OCI-LY7 (cell line): ENCODE data around the gene ACTA2. TPM values are rescaled to one million over a fixed set of nuclear protein-coding genes. Genes with fewer than 3 reads are reported as not detected.

ENCODE experiments used
- BruUV-seq: library from RNA; stranded (reverse); fragments of 400-500 nt; replicated peaks from 2 replicates; lab custom pipeline; 2021; lab: Mats Ljungman, UMichigan
- CTCF ChIA-PET: fragments of 300-600 bp; sonication (Branson Sonifier 250); formaldehyde crosslinking; loops from one replicate; lab custom pipeline; 2022; ENCODE audit warnings: antibody characterized with exemption; ENCODE audit not compliant: unreplicated experiment; lab: Charles Lee
- POLR2A ChIA-PET: fragments of 300-600 bp; sonication (Branson Sonifier 250); formaldehyde crosslinking; loops from one replicate; lab custom pipeline; 2022; ENCODE audit warnings: antibody characterized with exemption; lab: Charles Lee
- DNase-seq: peaks from one replicate; pipeline ENCODE4 v3.0.0-alpha.2; 2015; ENCODE audit warnings: low spot score
- H2AFZ ChIP-seq: fragments of 200-600 bp; sonication (generic), shearing (Covaris generic); 2 replicates; pipeline ENCODE4 v1.6.1; 2014; ENCODE audit warnings: mild to moderate bottlenecking, antibody characterized with exemption, low read length, moderate library complexity
- H3K27ac ChIP-seq: fragments of 200-600 bp; sonication (generic); 2 replicates; pipeline ENCODE4 v1.5.1; 2014; ENCODE audit warnings: mixed run types, low read depth, mild to moderate bottlenecking, moderate library complexity, low read length, inconsistent platforms; ENCODE audit not compliant: poor library complexity, severe bottlenecking
- H3K36me3 ChIP-seq: fragments of 200-600 bp; sonication (generic); 2 replicates; pipeline ENCODE4 v1.6.1; 2014; ENCODE audit warnings: mild to moderate bottlenecking, antibody characterized with exemption, low read length, moderate library complexity, mixed read lengths; ENCODE audit not compliant: insufficient read depth
- H3K4me1 ChIP-seq: fragments of 200-600 bp; sonication (generic); 2 replicates; pipeline ENCODE4 v1.5.1; 2014; ENCODE audit warnings: mild to moderate bottlenecking, low read length; ENCODE audit not compliant: insufficient read depth, poor library complexity, severe bottlenecking
- H3K4me2 ChIP-seq: fragments of 200-600 bp; sonication (generic); 2 replicates; pipeline ENCODE4 v1.6.1; 2014; ENCODE audit warnings: mild to moderate bottlenecking, low read length
- H3K4me3 ChIP-seq: fragments of 200-600 bp; sonication (generic); 2 replicates; pipeline ENCODE4 v1.5.1; 2014; ENCODE audit warnings: mild to moderate bottlenecking, low read depth, low read length; ENCODE audit not compliant: poor library complexity, severe bottlenecking
- H3K79me2 ChIP-seq: fragments of 200-600 bp; sonication (generic); 2 replicates; pipeline ENCODE4 v1.6.1; 2016; ENCODE audit warnings: low read depth, mild to moderate bottlenecking, low read length, moderate library complexity, mixed read lengths; ENCODE audit not compliant: insufficient read depth
- H3K9me2 ChIP-seq: fragments of 200-600 bp; sonication (generic); 2 replicates; pipeline ENCODE4 v1.6.1; 2016; ENCODE audit warnings: mild to moderate bottlenecking, low read length, mixed read lengths; ENCODE audit not compliant: insufficient read depth
- H3K9me3 ChIP-seq: fragments of 200-600 bp; sonication (generic); 2 replicates; pipeline ENCODE4 v1.6.1; 2014; ENCODE audit warnings: mild to moderate bottlenecking, mixed run types, low read length, mixed read lengths
- H4K20me1 ChIP-seq: fragments of 200-600 bp; sonication (generic); 2 replicates; pipeline ENCODE4 v1.6.1; 2014; ENCODE audit warnings: mild to moderate bottlenecking, antibody characterized with exemption, low read length, moderate library complexity, mixed read lengths; ENCODE audit not compliant: insufficient read depth
- EZH2phosphoT487 ChIP-seq: fragments of 200-600 bp; sonication (generic); IDR thresholded peaks from 2 replicates; pipeline ENCODE4 v1.6.1; 2018; ENCODE audit warnings: low read depth, borderline replicate concordance, mild to moderate bottlenecking, mixed run types, antibody characterized with exemption, low read length, moderate library complexity, mixed read lengths
- intact Hi-C: fragments of 100-400 bp; cut with micrococcal nuclease; formaldehyde crosslinking; loops from one replicate; pipeline ENCODE4 v1.10.0; 2022; ENCODE audit not compliant: unreplicated experiment
- total RNA-seq, 2 experiments: library from RNA; depleted of rRNA in 1 of 2; stranded (reverse); fragments of >200 nt in 1 of 2; shearing (Covaris generic) in 1 of 2; gene quantifications; 2 replicates each; pipeline ENCODE4 v1.2.3, GENCODE V29; 2014 to 2022
- TF ChIP-seq, protein P1 (sequence below): fragments of 200-600 bp; sonication (generic); conservative IDR thresholded peaks from 2 replicates; pipeline ENCODE4 v1.5.1; 2014; ENCODE audit warnings: mild to moderate bottlenecking, antibody characterized with exemption, low read length, moderate library complexity, mixed read lengths

The ACTA2 gene
- total RNA-seq, 2 experiments from 2014 or later, result 1.4 to 3.3 TPM

DNA sequence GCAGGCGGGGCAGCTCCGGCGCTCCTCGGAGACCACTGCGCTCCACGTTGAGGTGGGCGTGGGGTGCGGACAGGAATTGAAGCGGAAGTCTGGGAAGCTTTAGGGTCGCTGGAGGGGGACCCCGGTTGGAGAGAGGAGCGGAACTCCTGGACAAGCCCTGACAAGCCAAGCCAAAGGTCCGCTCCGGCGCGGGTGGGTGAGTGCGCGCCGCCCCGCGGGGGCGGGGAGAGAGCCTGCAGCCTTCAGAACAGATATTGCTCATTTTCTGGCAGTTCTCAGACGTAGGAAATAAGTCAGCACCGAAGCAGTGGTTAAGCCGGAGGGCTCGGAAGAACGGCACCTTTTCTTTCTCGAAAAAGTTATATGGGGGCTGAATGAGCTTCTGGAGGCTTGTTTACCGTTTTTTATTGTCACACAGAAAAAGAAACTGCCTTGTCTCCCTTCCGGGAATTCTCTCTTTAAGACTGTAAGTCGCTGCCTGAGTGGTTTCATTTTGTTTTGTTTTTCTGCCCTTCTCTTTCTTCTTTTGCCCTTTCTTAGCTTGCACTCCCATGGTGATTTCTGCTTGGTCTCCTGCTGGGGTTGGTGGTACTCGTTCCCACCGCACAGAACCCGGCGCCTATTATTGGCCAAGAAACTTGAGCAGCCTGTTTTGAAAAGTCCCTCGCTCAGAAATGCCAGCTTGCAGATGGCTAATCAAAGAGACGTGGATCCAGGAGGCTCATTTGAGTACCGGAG is 38.8 kb upstream of the ACTA2 start:
- ChIA-PET CTCF (interaction anchor here (0.6 to 1.6 kb wide), 2 partner anchors 57 to 155 kb away, joined by 3 to 6 read pairs; no protein-coding TSS in a partner anchor), POLR2A (interaction anchor here (0.7 to 6.7 kb wide), 16 partner anchors 9 to 1132 kb away, joined by 3 to 57 read pairs (median 4); partner anchors contain the start of gene STAMBPL1)
- peaks cover 12% of the 10 kb centered on the region; the same call in 1 of the 2 replicates for H3K9me3 ChIP-seq
- peaks cover 43% of the 10 kb centered on the region for H3K79me2 ChIP-seq
- H3K27ac ChIP-seq, result peak overlapping the region; percentile 50
- peaks cover 53% of the 10 kb centered on the region for H3K4me1 ChIP-seq
- peak overlapping the region; percentile 68 for H2AFZ ChIP-seq
- TSS peak; percentile 84 for BruUV-seq
- peak overlapping the region; percentile 84 for H3K4me3 ChIP-seq
- no peaks in the 10 kb centered on the region for H3K36me3 ChIP-seq
- intact Hi-C loops, result loop anchor here (1.0 to 10.0 kb wide), 8 partner anchors 57 to 1897 kb away; partner anchors contain the start of genes ATAD1, GLUD1, KIF20B and PANK1
- TF ChIP-seq, protein P1, sequence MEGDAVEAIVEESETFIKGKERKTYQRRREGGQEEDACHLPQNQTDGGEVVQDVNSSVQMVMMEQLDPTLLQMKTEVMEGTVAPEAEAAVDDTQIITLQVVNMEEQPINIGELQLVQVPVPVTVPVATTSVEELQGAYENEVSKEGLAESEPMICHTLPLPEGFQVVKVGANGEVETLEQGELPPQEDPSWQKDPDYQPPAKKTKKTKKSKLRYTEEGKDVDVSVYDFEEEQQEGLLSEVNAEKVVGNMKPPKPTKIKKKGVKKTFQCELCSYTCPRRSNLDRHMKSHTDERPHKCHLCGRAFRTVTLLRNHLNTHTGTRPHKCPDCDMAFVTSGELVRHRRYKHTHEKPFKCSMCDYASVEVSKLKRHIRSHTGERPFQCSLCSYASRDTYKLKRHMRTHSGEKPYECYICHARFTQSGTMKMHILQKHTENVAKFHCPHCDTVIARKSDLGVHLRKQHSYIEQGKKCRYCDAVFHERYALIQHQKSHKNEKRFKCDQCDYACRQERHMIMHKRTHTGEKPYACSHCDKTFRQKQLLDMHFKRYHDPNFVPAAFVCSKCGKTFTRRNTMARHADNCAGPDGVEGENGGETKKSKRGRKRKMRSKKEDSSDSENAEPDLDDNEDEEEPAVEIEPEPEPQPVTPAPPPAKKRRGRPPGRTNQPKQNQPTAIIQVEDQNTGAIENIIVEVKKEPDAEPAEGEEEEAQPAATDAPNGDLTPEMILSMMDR, result peak; percentile 48
- no peak for TF ChIP-seq EZH2phosphoT487
- H3K9me2 ChIP-seq, result no peaks in the 10 kb centered on the region
- H4K20me1 ChIP-seq, result no peaks in the 10 kb centered on the region
- H3K4me2 ChIP-seq, result peak overlapping the region; percentile 85
- DNase-seq, result peak; percentile 64

DNA sequence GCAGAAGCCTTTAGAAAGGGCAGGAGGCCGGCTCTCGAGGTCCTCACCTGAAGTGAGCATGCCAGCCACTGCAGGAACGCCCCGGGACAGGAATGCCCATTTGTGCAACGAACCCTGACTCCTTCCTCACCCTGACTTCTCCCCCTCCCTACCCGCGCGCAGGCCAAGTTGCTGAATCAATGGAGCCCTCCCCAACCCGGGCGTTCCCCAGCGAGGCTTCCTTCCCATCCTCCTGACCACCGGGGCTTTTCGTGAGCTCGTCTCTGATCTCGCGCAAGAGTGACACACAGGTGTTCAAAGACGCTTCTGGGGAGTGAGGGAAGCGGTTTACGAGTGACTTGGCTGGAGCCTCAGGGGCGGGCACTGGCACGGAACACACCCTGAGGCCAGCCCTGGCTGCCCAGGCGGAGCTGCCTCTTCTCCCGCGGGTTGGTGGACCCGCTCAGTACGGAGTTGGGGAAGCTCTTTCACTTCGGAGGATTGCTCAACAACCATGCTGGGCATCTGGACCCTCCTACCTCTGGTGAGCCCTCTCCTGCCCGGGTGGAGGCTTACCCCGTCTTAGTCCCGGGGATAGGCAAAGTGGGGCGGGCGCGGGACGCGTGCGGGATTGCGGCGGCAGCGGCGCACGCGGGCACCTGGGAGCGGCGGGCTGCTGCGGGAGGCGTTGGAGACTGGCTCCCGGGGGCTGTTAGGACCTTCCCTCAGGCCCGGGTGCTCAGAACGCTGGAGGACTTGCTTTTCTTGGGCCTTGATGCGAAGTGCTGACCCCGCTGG is 38.0 kb upstream of the ACTA2 start, which contains the start of gene FAS:
Gene FAS (plus strand): TSS at position 415 of the 777 bp plus-strand sequence. CDS start 79 bp downstream, at position 494.
- Histone ChIP-seq H3K27ac (peak within 1 kb of the TSS; percentile 50), H3K79me2 (peaks cover 36% of the 10 kb centered on the region), H3K4me1 (peaks cover 45% of the 10 kb centered on the region), H4K20me1 (no peaks in the 10 kb centered on the region), H3K36me3 (no peaks in the 10 kb centered on the region), H3K4me3 (peak within 1 kb of the TSS; percentile 84), H2AFZ (peak within 1 kb of the TSS; percentile 68), H3K9me3 (peaks cover 14% of the 10 kb centered on the region; the same call in 1 of the 2 replicates), H3K9me2 (no peaks in the 10 kb centered on the region), H3K4me2 (peak within 1 kb of the TSS; percentile 85)
- intact Hi-C loops, result loop anchor here (1.0 to 10.0 kb wide), 8 partner anchors 56 to 1896 kb away; partner anchors contain the start of genes ATAD1, GLUD1, KIF20B and PANK1
- no TSS peak for BruUV-seq
- POLR2A ChIA-PET, result interaction anchor here (0.8 to 6.7 kb wide), 19 partner anchors 8 to 904 kb away, joined by 3 to 57 read pairs (median 4); partner anchors contain the start of gene STAMBPL1
- CTCF ChIA-PET, result interaction anchor here (0.6 to 1.6 kb wide), 6 partner anchors 11 to 253 kb away, joined by 3 to 6 read pairs (median 4); no protein-coding TSS in a partner anchor
- TF ChIP-seq, protein P1, result no peak
- TF ChIP-seq EZH2phosphoT487, result no peak
- DNase-seq, result peak; percentile 82
